SK-N-SH (cell line): Measurements from ENCODE around the gene TRIM7. TPM values are rescaled to one million over a fixed set of nuclear protein-coding genes. Genes with fewer than 3 reads are reported as not detected.

ENCODE experiments used
- CTCF ChIA-PET: fragments of 300-600, 350-600 bp; formaldehyde crosslinking; extraction: SDS; loops from one replicate; lab custom pipeline; 2021; lab: Yijun Ruan, JAX
- POLR2A ChIA-PET: fragments of 350-600 bp; sonication (Branson Sonifier 250); formaldehyde crosslinking; extraction: SDS; loops from one replicate; lab custom pipeline; 2020; ENCODE audit warnings: antibody characterized with exemption, inconsistent platforms; lab: Yijun Ruan, JAX
- DNase-seq: peaks from one replicate; pipeline ENCODE4 v3.0.0; 2012
- H2AFZ ChIP-seq: fragments of 200-600 bp; sonication (generic); 2 replicates; pipeline ENCODE4 v1.8.1; 2016; ENCODE audit warnings: antibody characterized with exemption, mild to moderate bottlenecking, low read depth
- H3F3A ChIP-seq: fragments of 200-600 bp; sonication (generic); replicated peaks from 2 replicates; pipeline ENCODE3; 2016; ENCODE audit warnings: antibody characterized with exemption, mild to moderate bottlenecking; ENCODE audit not compliant: insufficient read depth
- H3K27ac ChIP-seq, 2 experiments: fragments of 200-500 bp in 1 of 2; fragments of 200-600 bp in 1 of 2; sonication (Bioruptor generic) in 1 of 2; sonication (generic), shearing (Covaris generic) in 1 of 2; 2 replicates each; pipeline versions ENCODE4 v1.5.1 to v1.6.1; 2014 to 2016; ENCODE audit warnings: low read depth in 2 of 2, inconsistent platforms in 1 of 2, low read length in 1 of 2, mild to moderate bottlenecking in 1 of 2, mixed read lengths in 1 of 2
- H3K27me3 ChIP-seq: fragments of 200-600 bp; sonication (generic), shearing (Covaris generic); 2 replicates; pipeline ENCODE4 v1.6.1; 2016; ENCODE audit warnings: mixed run types; ENCODE audit not compliant: insufficient read depth
- H3K36me3 ChIP-seq, 2 experiments: fragments of 200-500 bp in 1 of 2; fragments of 200-600 bp in 1 of 2; sonication (Bioruptor generic) in 1 of 2; sonication (generic) in 1 of 2; replicated peaks in 1 of 2; 2 replicates each; pipeline versions ENCODE3 to v1.5.1; 2014 to 2016; ENCODE audit warnings: low read length in 1 of 2, mild to moderate bottlenecking in 1 of 2; ENCODE audit not compliant: insufficient read depth in 2 of 2, control insufficient read depth in 1 of 2
- H3K4me1 ChIP-seq, 2 experiments: fragments of 200-500 bp in 1 of 2; fragments of 200-600 bp in 1 of 2; sonication (Bioruptor generic) in 1 of 2; sonication (generic), shearing (Covaris generic) in 1 of 2; 2 replicates each; pipeline versions ENCODE4 v1.5.1 to v1.6.1; 2014 to 2016; ENCODE audit warnings: low read depth in 1 of 2, low read length in 1 of 2, mixed run types in 1 of 2; ENCODE audit not compliant: insufficient read depth in 2 of 2, control insufficient read depth in 1 of 2
- H3K4me2 ChIP-seq: fragments of 200-600 bp; sonication (generic), shearing (Covaris generic); 2 replicates; pipeline ENCODE4 v1.6.1; 2017; ENCODE audit warnings: mixed run types
- H3K4me3 ChIP-seq, 2 experiments: fragments of 200-500 bp in 1 of 2; fragments of 200-600 bp in 1 of 2; sonication (Bioruptor generic) in 1 of 2; sonication (generic), shearing (Covaris generic) in 1 of 2; 2 replicates each; pipeline versions ENCODE4 v1.5.1 to v1.8.1; 2014 to 2016; ENCODE audit warnings: low read depth in 2 of 2, inconsistent platforms in 1 of 2, low read length in 1 of 2, mild to moderate bottlenecking in 1 of 2, mixed read lengths in 1 of 2, moderate library complexity in 1 of 2
- H3K79me2 ChIP-seq: fragments of 200-600 bp; sonication (generic); 2 replicates; pipeline ENCODE4 v1.8.1; 2017; ENCODE audit warnings: mild to moderate bottlenecking; ENCODE audit not compliant: insufficient read depth
- H3K9ac ChIP-seq: fragments of 200-600 bp; sonication (generic); 2 replicates; pipeline ENCODE4 v1.6.1; 2017; ENCODE audit warnings: mixed run types
- H3K9me2 ChIP-seq: fragments of 200-600 bp; sonication (generic); 2 replicates; pipeline ENCODE4 v1.6.1; 2017; ENCODE audit warnings: mixed run types
- H3K9me3 ChIP-seq: fragments of 200-600 bp; sonication (generic); 2 replicates; pipeline ENCODE4 v1.6.1; 2017; ENCODE audit warnings: mixed run types, mild to moderate bottlenecking, moderate library complexity
- H4K20me1 ChIP-seq: fragments of 200-600 bp; sonication (generic); 2 replicates; pipeline ENCODE4 v1.6.1; 2017; ENCODE audit warnings: mild to moderate bottlenecking, mixed run types; ENCODE audit not compliant: insufficient read depth
- ELF1 ChIP-seq: IDR thresholded peaks from 2 replicates; pipeline ENCODE4 v1.4.0; 2012
- EP300 ChIP-seq, 2 experiments: IDR thresholded peaks; 2 replicates each; pipeline versions ENCODE4 v1.4.0 to v1.6.1; 2012; ENCODE audit warnings: borderline replicate concordance in 1 of 2, low read depth in 1 of 2, low read length in 1 of 2
- EZH2phosphoT487 ChIP-seq: fragments of 200-600 bp; sonication (generic); IDR thresholded peaks from 2 replicates; pipeline ENCODE4 v1.6.1; 2017; ENCODE audit warnings: low read depth, mixed run types, mild to moderate bottlenecking, antibody characterized with exemption, moderate library complexity, borderline replicate concordance
- FOSL2 ChIP-seq: IDR thresholded peaks from 2 replicates; pipeline ENCODE4 v1.4.0; 2012; ENCODE audit warnings: low read depth, mild to moderate bottlenecking, moderate library complexity, borderline replicate concordance
- FOXM1 ChIP-seq: IDR thresholded peaks from 2 replicates; pipeline ENCODE4 v1.4.0; 2012; ENCODE audit warnings: low read depth, mild to moderate bottlenecking
- GABPA ChIP-seq: IDR thresholded peaks from 2 replicates; pipeline ENCODE4 v1.4.0; 2012; ENCODE audit warnings: low read depth, mild to moderate bottlenecking
- JUND ChIP-seq: IDR thresholded peaks from 2 replicates; pipeline ENCODE4 v1.4.0; 2012
- MXI1 ChIP-seq: IDR thresholded peaks from 2 replicates; pipeline ENCODE4 v1.6.1; 2012; ENCODE audit warnings: mild to moderate bottlenecking, low read depth, low read length, improper control_type of control experiment
- NFIC ChIP-seq: IDR thresholded peaks from 2 replicates; pipeline ENCODE4 v1.4.0; 2012; ENCODE audit warnings: borderline replicate concordance
- NRF1 ChIP-seq: IDR thresholded peaks from 2 replicates; pipeline ENCODE4 v1.6.1; 2012; ENCODE audit warnings: low read depth, mild to moderate bottlenecking, low read length
- PBX3 ChIP-seq: IDR thresholded peaks from 2 replicates; pipeline ENCODE4; 2012
- POLR2AphosphoS5 ChIP-seq: IDR thresholded peaks from 2 replicates; pipeline ENCODE4 v1.6.1; 2012; ENCODE audit warnings: low read depth, low read length
- RCOR1 ChIP-seq: fragments of 150-350 bp; IDR thresholded peaks from 2 replicates; pipeline ENCODE4 v1.6.1; 2017; ENCODE audit warnings: antibody characterized with exemption, low read length
- REST ChIP-seq: IDR thresholded peaks from 2 replicates; pipeline ENCODE4 v1.6.1; 2012; ENCODE audit warnings: mild to moderate bottlenecking, low read depth, low read length, moderate library complexity
- SIN3A ChIP-seq: IDR thresholded peaks from 2 replicates; pipeline ENCODE4 v1.6.1; 2012; ENCODE audit warnings: low read depth, mild to moderate bottlenecking, low read length, moderate library complexity, borderline replicate concordance
- SMC3 ChIP-seq: IDR thresholded peaks from 2 replicates; pipeline ENCODE4 v1.6.1; 2012; ENCODE audit warnings: low read depth, low read length, improper control_type of control experiment
- TAF1 ChIP-seq: IDR thresholded peaks from 2 replicates; pipeline ENCODE4 v1.6.1; 2012; ENCODE audit warnings: low read depth, mild to moderate bottlenecking, low read length, moderate library complexity, borderline replicate concordance
- TCF12 ChIP-seq: IDR thresholded peaks from 2 replicates; pipeline ENCODE4 v1.4.0; 2012
- WGBS: methylation state at CpG from one replicate; pipeline ENCODE4 v1.1.6; 2017; ENCODE audit warnings: low lambda C conversion rate; 5-methylcytosine and 5-hydroxymethylcytosine counted together
- polyA plus RNA-seq, 3 experiments: library from polyadenylated mRNA; depleted of rRNA; stranded (reverse); fragments of >200 nt; gene quantifications; 2 replicates each; pipeline ENCODE4 v1.2.3, GENCODE V29; 2012
- TF ChIP-seq, protein P1 (sequence below): fragments of 150-350 bp; IDR thresholded peaks from 2 replicates; pipeline ENCODE4 v1.6.1; 2017; ENCODE audit warnings: antibody characterized with exemption, low read length, low read depth, borderline replicate concordance

TRIM7 gene
- polyA plus RNA-seq, 1 of the 3 experiments (the other 2 are of a cell fraction): 3.5 TPM

- peak; percentile 53 for DNase-seq
- ChIA-PET POLR2A (interaction anchor here (1.9 to 2.8 kb wide), 3 partner anchors 10 to 48 kb away, joined by 6 to 29 read pairs (median 20); partner anchors contain the start of genes RACK1 and TRIM41), CTCF (interaction anchor here (0.6 to 1.3 kb wide), 2 partner anchors 12 to 1913 kb away, joined by 3 to 4 read pairs; partner anchors contain the start of gene TRIM41)
- Histone ChIP-seq H3K27ac (no peak overlapping the region; a peak in 1 of 4 replicates), H2AFZ (no peak overlapping the region), H3K4me3 (no peak overlapping the region), H3F3A (peaks cover 58% of the 10 kb centered on the region), H3K4me1 (peaks cover 0 to 10% of the 10 kb centered on the region in 2 experiments; a peak in 1 of 4 replicates), H3K9me2 (no peaks in the 10 kb centered on the region), H4K20me1 (peaks cover 31% of the 10 kb centered on the region), H3K9me3 (no peaks in the 10 kb centered on the region), H3K36me3 (peaks cover 45 to 84% of the 10 kb centered on the region in 2 experiments), H3K4me2 (no peak overlapping the region), H3K79me2 (peaks cover 12% of the 10 kb centered on the region; the same call in 1 of the 2 replicates), H3K27me3 (no peaks in the 10 kb centered on the region), H3K9ac (no peak overlapping the region)
- TF ChIP-seq MXI1 (no peak), JUND (0 out of 2 replicates have a peak, but pooled peaks have one; percentile 11), SIN3A (no peak), EZH2phosphoT487 (no peak), EP300 (IDR thresholded peaks at IDR 0.05; ENCODE audit: borderline replicate concordance in 1 of 2, low read depth in 1 of 2, low read length in 1 of 2) (no peak), TCF12 (no peak), POLR2AphosphoS5 (no peak), PBX3 (no peak)
- WGBS: no CpG with 5 or more reads among the region's 24 CpGs
Observed at GRCh38 chr5:181233801-181234454, 28.9 kb upstream of the TRIM7 start.

DNA sequence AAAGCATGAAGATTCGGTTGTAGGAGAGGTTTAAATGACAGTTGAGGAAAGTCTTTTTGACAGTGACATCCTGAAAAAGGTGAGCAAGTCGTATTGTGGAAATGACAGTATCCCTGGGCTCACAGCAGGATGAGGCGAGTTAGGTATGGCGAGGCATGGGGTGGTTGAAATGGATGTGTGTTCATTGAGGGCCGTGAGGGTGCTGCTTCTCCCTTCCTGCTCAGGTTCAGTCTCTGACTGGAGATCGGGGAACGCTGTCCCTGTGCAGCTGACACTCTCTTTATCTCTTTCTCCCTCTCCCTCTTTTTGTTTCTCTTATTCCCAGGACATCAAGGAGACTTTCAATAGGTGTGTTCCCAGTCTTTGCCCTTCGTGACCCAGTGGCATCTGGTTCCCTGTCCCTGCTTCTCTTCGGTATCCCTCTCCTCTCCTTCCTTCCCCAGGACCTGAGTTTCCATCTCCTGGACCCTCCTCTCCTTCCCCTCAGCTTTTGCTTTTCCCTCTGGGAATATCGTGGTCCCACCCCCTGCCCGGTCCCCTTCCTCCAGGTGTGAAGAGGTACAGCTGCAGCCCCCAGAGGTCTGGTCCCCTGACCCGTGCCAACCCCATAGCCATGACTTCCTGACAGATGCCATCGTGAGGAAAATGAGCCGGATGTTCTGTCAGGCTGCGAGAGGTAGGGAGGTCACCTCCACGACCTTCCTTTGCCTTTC is 28.2 kb upstream of the TRIM7 start:
- Histone ChIP-seq H3K9me2 (no peaks in the 10 kb centered on the region), H3K79me2 (peaks cover 11% of the 10 kb centered on the region), H3K9me3 (no peaks in the 10 kb centered on the region), H3K27ac (no peak overlapping the region), H3K4me1 (peaks cover 0 to 8% of the 10 kb centered on the region in 2 experiments; a peak in 1 of 4 replicates), H4K20me1 (peaks cover 24% of the 10 kb centered on the region), H3K4me2 (no peak overlapping the region)
- TF ChIP-seq NFIC (no peak), MXI1 (no peak), NRF1 (no peak), REST (no peak), FOSL2 (no peak), POLR2AphosphoS5 (no peak), SIN3A (no peak), FOXM1 (no peak), SMC3 (no peak), EP300 (IDR thresholded peaks at IDR 0.05; ENCODE audit: borderline replicate concordance in 1 of 2, low read depth in 1 of 2, low read length in 1 of 2) (no peak), TAF1 (no peak), GABPA (no peak), ELF1 (no peak), JUND (no peak), RCOR1 (no peak)
- TF ChIP-seq, protein P1, sequence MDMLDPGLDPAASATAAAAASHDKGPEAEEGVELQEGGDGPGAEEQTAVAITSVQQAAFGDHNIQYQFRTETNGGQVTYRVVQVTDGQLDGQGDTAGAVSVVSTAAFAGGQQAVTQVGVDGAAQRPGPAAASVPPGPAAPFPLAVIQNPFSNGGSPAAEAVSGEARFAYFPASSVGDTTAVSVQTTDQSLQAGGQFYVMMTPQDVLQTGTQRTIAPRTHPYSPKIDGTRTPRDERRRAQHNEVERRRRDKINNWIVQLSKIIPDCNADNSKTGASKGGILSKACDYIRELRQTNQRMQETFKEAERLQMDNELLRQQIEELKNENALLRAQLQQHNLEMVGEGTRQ: no peak
- TF ChIP-seq, all 33 proteins: peak for 0
- Histone ChIP-seq H3K9ac (no peak overlapping the region), H3F3A (peaks cover 51% of the 10 kb centered on the region), H3K36me3 (peaks cover 41 to 79% of the 10 kb centered on the region in 2 experiments), H3K27me3 (no peaks in the 10 kb centered on the region), H3K4me3 (no peak overlapping the region), H2AFZ (no peak overlapping the region)
- ChIA-PET CTCF (interaction anchor here (0.6 to 1.3 kb wide), 2 partner anchors 11 to 1912 kb away, joined by 3 to 4 read pairs; partner anchors contain the start of gene TRIM41), POLR2A (interaction anchor here (0.9 to 2.8 kb wide), 2 partner anchors 9 to 10 kb away, joined by 4 to 20 read pairs; partner anchors contain the start of gene RACK1)
- peak; percentile 41 for DNase-seq
- 88% methylated on average over 16 of the region's 16 CpGs for WGBS
